OCI-LY3 (cell line): Measurements from ENCODE around the gene CRABP1.

Experiments
- EZH2phosphoT487 ChIP-seq: fragments of 200-600 bp; shearing (Covaris generic); IDR thresholded peaks from 2 replicates; pipeline ENCODE4 v1.6.1; 2018; ENCODE audit warnings: antibody characterized with exemption, mixed run types, low read depth
- TF ChIP-seq, protein P1 (sequence below): fragments of 200-600, 300-600 bp; sonication (generic); IDR thresholded peaks from 2 replicates; pipeline ENCODE4 v1.5.1; 2014; ENCODE audit warnings: antibody characterized with exemption, low read length, low read depth

DNA sequence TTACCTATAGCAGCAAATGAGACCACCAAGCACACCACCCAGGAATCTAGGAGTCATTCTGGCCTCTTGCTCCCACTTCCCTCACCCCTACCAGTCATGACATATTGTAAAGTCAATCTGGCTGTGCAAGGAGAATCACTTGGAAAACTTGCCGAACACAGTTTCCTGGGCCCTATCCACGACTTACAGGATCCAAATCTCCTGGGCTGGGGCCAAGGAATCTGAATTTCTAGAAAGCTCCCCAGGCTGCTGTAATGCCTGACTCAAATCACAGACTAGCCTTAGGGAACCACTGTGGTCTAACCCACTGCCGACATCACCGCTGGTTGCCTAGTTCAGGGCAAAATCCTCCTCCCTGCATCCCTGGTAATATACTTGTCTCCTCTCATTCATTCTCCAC is 4.2 kb upstream of the CRABP1 start:
- TF ChIP-seq, protein P1, sequence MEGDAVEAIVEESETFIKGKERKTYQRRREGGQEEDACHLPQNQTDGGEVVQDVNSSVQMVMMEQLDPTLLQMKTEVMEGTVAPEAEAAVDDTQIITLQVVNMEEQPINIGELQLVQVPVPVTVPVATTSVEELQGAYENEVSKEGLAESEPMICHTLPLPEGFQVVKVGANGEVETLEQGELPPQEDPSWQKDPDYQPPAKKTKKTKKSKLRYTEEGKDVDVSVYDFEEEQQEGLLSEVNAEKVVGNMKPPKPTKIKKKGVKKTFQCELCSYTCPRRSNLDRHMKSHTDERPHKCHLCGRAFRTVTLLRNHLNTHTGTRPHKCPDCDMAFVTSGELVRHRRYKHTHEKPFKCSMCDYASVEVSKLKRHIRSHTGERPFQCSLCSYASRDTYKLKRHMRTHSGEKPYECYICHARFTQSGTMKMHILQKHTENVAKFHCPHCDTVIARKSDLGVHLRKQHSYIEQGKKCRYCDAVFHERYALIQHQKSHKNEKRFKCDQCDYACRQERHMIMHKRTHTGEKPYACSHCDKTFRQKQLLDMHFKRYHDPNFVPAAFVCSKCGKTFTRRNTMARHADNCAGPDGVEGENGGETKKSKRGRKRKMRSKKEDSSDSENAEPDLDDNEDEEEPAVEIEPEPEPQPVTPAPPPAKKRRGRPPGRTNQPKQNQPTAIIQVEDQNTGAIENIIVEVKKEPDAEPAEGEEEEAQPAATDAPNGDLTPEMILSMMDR: no peak
- no peak for TF ChIP-seq EZH2phosphoT487
